GM12892 (cell line): ENCODE data around the gene OR5L1.

Experiments used
- POLR2AphosphoS5 ChIP-seq: IDR thresholded peaks from 2 replicates; pipeline ENCODE4 v1.6.1; 2011; ENCODE audit warnings: low read depth, low read length, control low read depth
- TAF1 ChIP-seq: IDR thresholded peaks from 2 replicates; pipeline ENCODE4 v1.6.1; 2011; ENCODE audit warnings: low read depth, mild to moderate bottlenecking, control low read depth, low read length, borderline replicate concordance

- TF ChIP-seq TAF1 (no peak), POLR2AphosphoS5 (no peak)
Observed at GRCh38 chr11:55854704-55855103, 43.5 kb downstream of the OR5L1 start.
